ENCODE measurements around the gene ERLIN1.
"Not testable (repeated sequence)": the region's sequence is repeated elsewhere in the genome, so short reads cannot be mapped to it uniquely, and the experiment has no call there.

ERLIN1 gene

DNA sequence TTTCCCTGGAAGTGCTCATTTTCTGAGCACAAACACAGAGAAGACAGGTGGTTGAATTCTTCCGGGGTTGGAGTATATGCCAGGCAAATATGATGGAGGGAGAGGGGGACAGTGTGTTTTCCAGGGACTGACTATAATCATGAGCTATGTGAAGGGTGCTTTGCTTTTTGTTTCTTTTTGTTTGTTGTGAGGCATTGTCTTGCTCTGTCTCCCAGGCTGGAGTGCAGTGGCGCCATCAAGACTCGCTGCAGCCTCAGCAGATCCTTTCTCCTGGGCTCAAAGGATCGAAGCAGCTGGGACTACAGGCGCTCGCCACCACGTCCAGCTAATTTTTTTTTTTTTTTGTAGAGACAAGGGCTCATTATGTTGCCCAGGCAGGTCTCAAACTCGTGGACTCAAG, 56.9 kb downstream of the ERLIN1 start:
- no peak overlapping the region for H3K4me3 ChIP-seq (ENCODE audit: control insufficient read depth in 1 of 7, extremely low read depth in 1 of 7, insufficient read depth in 4 of 7, low read depth in 2 of 7, low read length in 6 of 7)
- peak in 2 of 3 donors; percentile 20 to 41 for DNase-seq
- peaks cover 0 to 3% (median 0%) of the 10 kb centered on the region in 5 experiments for H3K9me3 ChIP-seq (ENCODE audit: control extremely low read depth in 1 of 5, control insufficient read depth in 4 of 5, insufficient read depth in 2 of 5, low read depth in 1 of 5, low read length in 4 of 5)
- no peaks in the 10 kb centered on the region for H3K27me3 ChIP-seq (replicated peaks in 2 of 5; ENCODE audit: control insufficient read depth in 4 of 5, insufficient read depth in 5 of 5, low read length in 4 of 5)
- 93% methylated on average over 8 of the region's 8 CpGs for WGBS (ENCODE audit: insufficient coverage)
- no peak overlapping the region for H3K27ac ChIP-seq (ENCODE audit: insufficient read depth in 1 of 2, low read depth in 1 of 2, low read length in 2 of 2, poor library complexity in 1 of 2, severe bottlenecking in 2 of 2)
- no peaks in the 10 kb centered on the region for H3K36me3 ChIP-seq (ENCODE audit: control insufficient read depth in 4 of 4, insufficient read depth in 4 of 4, low read length in 3 of 4)
- H3K4me1 ChIP-seq (ENCODE audit: control extremely low read depth in 1 of 4, control insufficient read depth in 4 of 4, insufficient read depth in 4 of 4, low read length in 3 of 4), result peaks cover 0 to 5% (median 0%) of the 10 kb centered on the region in 4 experiments
- ChIA-PET CTCF (no interaction called here), POLR2A (no interaction called here)

DNA sequence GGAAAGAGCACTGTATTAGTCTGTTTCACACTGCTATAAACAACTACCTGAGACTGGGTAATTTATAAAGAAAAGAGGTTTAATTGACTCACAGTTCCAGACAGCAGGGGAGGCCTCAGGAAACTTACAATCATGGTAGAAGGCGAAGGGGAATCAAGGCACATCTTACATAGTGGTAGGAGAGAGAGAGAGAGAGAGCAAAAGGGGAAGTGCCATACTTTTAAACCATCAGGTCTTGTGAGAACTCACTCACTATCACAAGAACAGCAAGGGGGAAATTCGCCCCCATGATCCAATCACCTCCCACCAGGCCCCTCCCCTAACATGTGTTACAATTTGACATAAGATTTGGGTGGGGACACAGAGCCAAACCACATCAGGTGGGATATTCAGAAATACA, 60.5 kb downstream of the ERLIN1 start:
- no CpG with 5 or more reads among the region's 2 CpGs for WGBS (ENCODE audit: insufficient coverage)
- CTCF ChIA-PET, result not testable (repeated sequence)

DNA sequence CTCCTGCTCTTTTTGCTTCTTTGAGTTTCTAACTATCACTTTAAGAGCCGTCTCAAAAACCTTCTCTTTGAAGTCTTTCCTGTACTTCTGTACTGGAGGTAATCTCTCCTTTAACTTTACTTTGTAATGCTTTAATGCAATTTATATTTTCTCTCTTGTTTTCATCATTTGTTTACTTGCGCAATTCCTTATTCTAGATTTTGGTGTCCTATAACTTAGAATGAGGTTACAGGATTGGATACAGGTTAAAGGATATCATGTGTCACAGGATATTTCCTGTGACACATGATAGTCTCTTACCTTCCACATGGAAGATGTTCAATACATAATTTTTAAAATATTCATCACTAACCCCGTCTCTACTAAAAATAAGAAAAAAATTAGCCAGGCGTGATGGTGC, 61.7 kb downstream of the ERLIN1 start:
- WGBS (ENCODE audit: insufficient coverage), result 100% methylated on average over 1 of the region's 4 CpGs
- POLR2A ChIA-PET, result no interaction called here

More for the DNA sequence above, 60.5 kb downstream of the ERLIN1 start:
- H3K27me3 ChIP-seq (replicated peaks in 2 of 5; ENCODE audit: control insufficient read depth in 4 of 5, insufficient read depth in 5 of 5, low read length in 4 of 5); POLR2A ChIA-PET; H3K4me1 ChIP-seq (ENCODE audit: control extremely low read depth in 1 of 4, control insufficient read depth in 4 of 4, insufficient read depth in 4 of 4, low read length in 3 of 4); H3K27ac ChIP-seq (ENCODE audit: insufficient read depth in 1 of 2, low read depth in 1 of 2, low read length in 2 of 2, poor library complexity in 1 of 2, severe bottlenecking in 2 of 2); H3K4me3 ChIP-seq (ENCODE audit: control insufficient read depth in 1 of 7, extremely low read depth in 1 of 7, insufficient read depth in 4 of 7, low read depth in 2 of 7, low read length in 6 of 7); H3K9me3 ChIP-seq (ENCODE audit: control extremely low read depth in 1 of 5, control insufficient read depth in 4 of 5, insufficient read depth in 2 of 5, low read depth in 1 of 5, low read length in 4 of 5); H3K36me3 ChIP-seq (ENCODE audit: control insufficient read depth in 4 of 4, insufficient read depth in 4 of 4, low read length in 3 of 4): not testable (repeated sequence)
- peak in 2 of 3 donors; percentile 26 to 51 for DNase-seq

DNA sequence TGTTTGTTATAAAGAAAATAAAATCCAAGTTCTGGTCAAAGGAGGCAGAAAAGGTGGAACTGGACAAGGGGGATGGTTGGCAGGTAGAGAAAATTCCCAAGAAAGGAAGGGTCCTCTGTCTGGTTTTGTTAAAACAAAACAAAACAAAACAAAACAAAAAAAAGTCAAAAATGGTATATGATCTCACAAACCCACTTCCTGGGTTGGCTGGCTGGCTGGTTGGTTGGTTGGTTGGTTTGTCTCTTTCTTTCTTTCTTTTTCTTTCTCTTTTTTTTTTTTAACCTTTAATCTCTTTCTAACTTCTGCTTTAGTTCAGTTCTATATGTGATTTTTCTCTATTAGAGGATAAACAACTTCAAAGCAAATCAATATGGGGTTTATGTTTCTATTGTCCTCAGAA, 63.0 kb downstream of the ERLIN1 start:
- DNase-seq, result peak in 1 of 3 donors; percentile 18
- Histone ChIP-seq H3K4me3 (ENCODE audit: control insufficient read depth in 1 of 7, extremely low read depth in 1 of 7, insufficient read depth in 4 of 7, low read depth in 2 of 7, low read length in 6 of 7) (no peak overlapping the region), H3K27me3 (replicated peaks in 2 of 5; ENCODE audit: control insufficient read depth in 4 of 5, insufficient read depth in 5 of 5, low read length in 4 of 5) (no peaks in the 10 kb centered on the region), H3K4me1 (ENCODE audit: control extremely low read depth in 1 of 4, control insufficient read depth in 4 of 4, insufficient read depth in 4 of 4, low read length in 3 of 4) (no peaks in the 10 kb centered on the region), H3K36me3 (ENCODE audit: control insufficient read depth in 4 of 4, insufficient read depth in 4 of 4, low read length in 3 of 4) (no peaks in the 10 kb centered on the region), H3K27ac (ENCODE audit: insufficient read depth in 1 of 2, low read depth in 1 of 2, low read length in 2 of 2, poor library complexity in 1 of 2, severe bottlenecking in 2 of 2) (no peak overlapping the region), H3K9me3 (ENCODE audit: control extremely low read depth in 1 of 5, control insufficient read depth in 4 of 5, insufficient read depth in 2 of 5, low read depth in 1 of 5, low read length in 4 of 5) (no peaks in the 10 kb centered on the region)
- CTCF ChIA-PET, result interaction anchor here (0.8 kb wide), 1 partner anchor 14 kb away, joined by 3 read pairs; no protein-coding TSS in a partner anchor
- POLR2A ChIA-PET, result no interaction called here

More for the DNA sequence above, 61.7 kb downstream of the ERLIN1 start:
- no peak for DNase-seq
- Histone ChIP-seq H3K27ac (ENCODE audit: insufficient read depth in 1 of 2, low read depth in 1 of 2, low read length in 2 of 2, poor library complexity in 1 of 2, severe bottlenecking in 2 of 2) (no peak overlapping the region), H3K4me3 (ENCODE audit: control insufficient read depth in 1 of 7, extremely low read depth in 1 of 7, insufficient read depth in 4 of 7, low read depth in 2 of 7, low read length in 6 of 7) (no peak overlapping the region), H3K4me1 (ENCODE audit: control extremely low read depth in 1 of 4, control insufficient read depth in 4 of 4, insufficient read depth in 4 of 4, low read length in 3 of 4) (no peaks in the 10 kb centered on the region), H3K27me3 (replicated peaks in 2 of 5; ENCODE audit: control insufficient read depth in 4 of 5, insufficient read depth in 5 of 5, low read length in 4 of 5) (no peaks in the 10 kb centered on the region), H3K36me3 (ENCODE audit: control insufficient read depth in 4 of 4, insufficient read depth in 4 of 4, low read length in 3 of 4) (no peaks in the 10 kb centered on the region), H3K9me3 (ENCODE audit: control extremely low read depth in 1 of 5, control insufficient read depth in 4 of 5, insufficient read depth in 2 of 5, low read depth in 1 of 5, low read length in 4 of 5) (no peaks in the 10 kb centered on the region)
- CTCF ChIA-PET, result no interaction called here

DNA sequence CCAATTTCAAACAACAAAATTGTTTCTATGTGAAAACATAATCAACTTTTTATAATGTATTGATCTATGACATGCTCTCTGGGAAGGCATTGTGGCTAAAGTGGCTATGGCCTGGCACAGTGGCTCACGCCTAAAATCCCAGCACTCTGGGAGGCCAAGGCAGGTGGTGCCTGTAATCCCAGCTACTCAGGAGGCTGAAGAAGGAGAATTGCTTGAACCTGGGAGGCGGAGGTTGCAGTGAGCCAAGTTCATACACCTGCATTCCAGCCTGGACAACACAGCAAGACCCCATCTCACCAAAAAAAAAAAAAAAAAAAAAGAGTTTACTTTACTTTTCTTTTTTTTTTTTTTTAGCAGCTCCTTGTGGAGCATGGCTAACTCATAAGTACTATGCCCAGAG, 65.3 kb downstream of the ERLIN1 start:
- H3K9me3 ChIP-seq (ENCODE audit: control extremely low read depth in 1 of 5, control insufficient read depth in 4 of 5, insufficient read depth in 2 of 5, low read depth in 1 of 5, low read length in 4 of 5), result no peaks in the 10 kb centered on the region
- H3K27ac ChIP-seq (ENCODE audit: insufficient read depth in 1 of 2, low read depth in 1 of 2, low read length in 2 of 2, poor library complexity in 1 of 2, severe bottlenecking in 2 of 2), result no peak overlapping the region

DNA sequence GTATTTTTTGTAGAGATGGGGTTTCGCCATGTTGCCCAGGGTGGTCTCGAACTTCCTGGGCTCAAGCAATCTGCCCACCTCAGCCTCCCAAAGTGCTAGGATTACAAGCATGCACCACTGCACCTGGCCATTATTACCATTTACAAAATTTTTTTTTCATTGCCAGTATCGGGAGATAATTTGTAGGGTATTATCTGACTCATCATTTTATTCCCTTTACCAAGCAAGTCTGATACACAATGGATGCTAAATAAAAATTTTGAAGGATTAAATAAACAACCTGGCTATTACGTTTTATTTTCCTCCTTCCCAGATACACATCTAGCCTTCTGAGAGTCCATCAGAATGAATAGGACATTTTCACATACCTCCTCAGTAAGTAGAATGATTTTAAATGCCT, 66.1 kb downstream of the ERLIN1 start:
- Histone ChIP-seq H3K27ac (ENCODE audit: insufficient read depth in 1 of 2, low read depth in 1 of 2, low read length in 2 of 2, poor library complexity in 1 of 2, severe bottlenecking in 2 of 2) (no peak overlapping the region), H3K4me3 (ENCODE audit: control insufficient read depth in 1 of 7, extremely low read depth in 1 of 7, insufficient read depth in 4 of 7, low read depth in 2 of 7, low read length in 6 of 7) (no peak overlapping the region), H3K4me1 (ENCODE audit: control extremely low read depth in 1 of 4, control insufficient read depth in 4 of 4, insufficient read depth in 4 of 4, low read length in 3 of 4) (no peaks in the 10 kb centered on the region), H3K9me3 (ENCODE audit: control extremely low read depth in 1 of 5, control insufficient read depth in 4 of 5, insufficient read depth in 2 of 5, low read depth in 1 of 5, low read length in 4 of 5) (no peaks in the 10 kb centered on the region), H3K36me3 (ENCODE audit: control insufficient read depth in 4 of 4, insufficient read depth in 4 of 4, low read length in 3 of 4) (no peaks in the 10 kb centered on the region), H3K27me3 (replicated peaks in 2 of 5; ENCODE audit: control insufficient read depth in 4 of 5, insufficient read depth in 5 of 5, low read length in 4 of 5) (peaks cover 0 to 10% (median 2%) of the 10 kb centered on the region in 5 experiments)
- ChIA-PET POLR2A (no interaction called here), CTCF (no interaction called here)
- no peak for DNase-seq
- no CpG with 5 or more reads among the region's 4 CpGs for WGBS (ENCODE audit: insufficient coverage)

More for the DNA sequence above, 65.3 kb downstream of the ERLIN1 start:
- CTCF ChIA-PET, result no interaction called here
- 100% methylated on average over 1 of the region's 2 CpGs for WGBS (ENCODE audit: insufficient coverage)
- Histone ChIP-seq H3K36me3 (ENCODE audit: control insufficient read depth in 4 of 4, insufficient read depth in 4 of 4, low read length in 3 of 4) (no peaks in the 10 kb centered on the region), H3K4me3 (ENCODE audit: control insufficient read depth in 1 of 7, extremely low read depth in 1 of 7, insufficient read depth in 4 of 7, low read depth in 2 of 7, low read length in 6 of 7) (no peak overlapping the region), H3K27me3 (replicated peaks in 2 of 5; ENCODE audit: control insufficient read depth in 4 of 5, insufficient read depth in 5 of 5, low read length in 4 of 5) (peaks cover 0 to 4% (median 2%) of the 10 kb centered on the region in 5 experiments), H3K4me1 (ENCODE audit: control extremely low read depth in 1 of 4, control insufficient read depth in 4 of 4, insufficient read depth in 4 of 4, low read length in 3 of 4) (no peaks in the 10 kb centered on the region)
- DNase-seq, result no peak
- POLR2A ChIA-PET, result no interaction called here

DNA sequence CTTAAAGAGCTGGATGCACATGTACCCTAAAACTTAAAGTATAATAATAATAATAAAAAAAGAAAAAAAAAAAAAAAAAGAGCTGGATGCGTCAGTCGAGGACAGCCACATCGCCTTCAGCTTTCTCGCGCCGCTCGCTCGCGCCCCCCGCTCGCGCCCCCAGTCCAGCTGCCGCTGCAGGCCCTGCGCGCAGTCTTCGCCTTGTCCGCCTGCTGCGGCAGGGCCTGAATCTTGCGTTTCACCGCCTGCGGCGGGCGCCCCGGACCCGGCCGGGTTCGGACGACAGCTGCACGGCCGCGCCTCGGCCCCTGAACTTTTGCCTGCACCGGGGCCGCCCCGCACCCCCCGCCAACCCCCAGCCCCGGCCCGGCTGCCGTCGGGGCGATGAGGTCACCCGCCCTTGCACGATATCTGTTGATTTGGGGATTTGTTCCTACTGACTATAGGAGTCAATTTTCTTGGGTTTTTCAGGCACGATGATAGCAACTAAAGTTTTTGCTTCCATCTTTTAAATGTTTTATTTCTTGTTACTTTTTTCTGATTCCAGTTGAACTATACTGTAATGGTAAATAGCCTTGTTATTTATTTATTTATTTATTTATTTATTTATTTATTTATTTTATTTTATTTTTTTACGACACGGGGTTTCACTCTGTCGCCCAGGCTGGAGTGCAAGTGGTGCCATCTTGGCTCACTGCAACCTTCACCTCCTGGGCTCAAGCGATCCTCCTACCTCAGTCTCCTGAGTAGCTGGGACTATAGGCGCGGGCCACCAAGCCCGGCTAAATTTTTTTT, 70.7 kb downstream of the ERLIN1 start:
- Histone ChIP-seq H3K4me3 (ENCODE audit: control insufficient read depth in 1 of 7, extremely low read depth in 1 of 7, insufficient read depth in 4 of 7, low read depth in 2 of 7, low read length in 6 of 7) (no peak overlapping the region), H3K36me3 (ENCODE audit: control insufficient read depth in 4 of 4, insufficient read depth in 4 of 4, low read length in 3 of 4) (no peaks in the 10 kb centered on the region), H3K27ac (ENCODE audit: insufficient read depth in 1 of 2, low read depth in 1 of 2, low read length in 2 of 2, poor library complexity in 1 of 2, severe bottlenecking in 2 of 2) (no peak overlapping the region), H3K27me3 (replicated peaks in 2 of 5; ENCODE audit: control insufficient read depth in 4 of 5, insufficient read depth in 5 of 5, low read length in 4 of 5) (peaks cover 2 to 20% (median 7%) of the 10 kb centered on the region in 5 experiments), H3K4me1 (ENCODE audit: control extremely low read depth in 1 of 4, control insufficient read depth in 4 of 4, insufficient read depth in 4 of 4, low read length in 3 of 4) (no peaks in the 10 kb centered on the region), H3K9me3 (ENCODE audit: control extremely low read depth in 1 of 5, control insufficient read depth in 4 of 5, insufficient read depth in 2 of 5, low read depth in 1 of 5, low read length in 4 of 5) (no peaks in the 10 kb centered on the region)
- CTCF ChIA-PET, result no interaction called here
- peak in 1 of 3 donors; percentile 26 for DNase-seq
- POLR2A ChIA-PET, result no interaction called here
- 31% methylated on average over 19 of the region's 51 CpGs for WGBS (ENCODE audit: insufficient coverage)
